ENCODE measurements around the gene GHR. TPM values are rescaled to one million over a fixed set of nuclear protein-coding genes. Genes with fewer than 3 reads are reported as not detected.

Gene GHR
- total and polyA plus RNA-seq, 2 donors (not counting 3 experiments of a cell fraction or from before 2014, with no cell fraction given) = 0.27 to 0.28 TPM

GRCh38 chr5:42749020-42749419, 325.8 kb downstream of the GHR start:
- Histone ChIP-seq H3K27me3 (ENCODE audit: control insufficient read depth in 2 of 2, insufficient read depth in 2 of 2, low read length in 2 of 2) (peaks cover 0 to 2% of the 10 kb centered on the region in 2 experiments), H3K9ac (replicated peaks; ENCODE audit: extremely low read depth, insufficient read depth, low read length) (no peak overlapping the region), H3K9me3 (replicated peaks; ENCODE audit: control insufficient read depth, insufficient read depth, low read length) (no peaks in the 10 kb centered on the region), H3K36me3 (ENCODE audit: control insufficient read depth in 2 of 2, extremely low read depth in 1 of 2, insufficient read depth in 2 of 2, low read length in 2 of 2) (no peaks in the 10 kb centered on the region), H3K4me1 (ENCODE audit: control insufficient read depth, extremely low read depth, insufficient read depth, low read length) (no peaks in the 10 kb centered on the region), H3K4me3 (replicated peaks in 1 of 3; ENCODE audit: insufficient read depth in 1 of 3, low read depth in 1 of 3, low read length in 3 of 3) (no peak overlapping the region), H3K4me2 (ENCODE audit: insufficient read depth, low read length) (no peak overlapping the region), H2AFZ (ENCODE audit: low read depth, low read length) (no peak overlapping the region), H3K9me1 (replicated peaks; ENCODE audit: control insufficient read depth, extremely low read depth, insufficient read depth, low read length) (peaks cover 2% of the 10 kb centered on the region), H3K27ac (ENCODE audit: insufficient read depth, low read depth, low read length) (no peak overlapping the region), H3K79me2 (ENCODE audit: control insufficient read depth, insufficient read depth, low read length) (no peaks in the 10 kb centered on the region), H4K20me1 (replicated peaks; ENCODE audit: control insufficient read depth, extremely low read depth, insufficient read depth, low read length) (no peaks in the 10 kb centered on the region)
- ChIA-PET POLR2A (no interaction called here), CTCF (interaction anchor here (0.7 kb wide), 1 partner anchor 19 kb away, joined by 3 read pairs; no protein-coding TSS in a partner anchor)
- DNase-seq (ENCODE audit: low read depth, low spot score) = no peak
- FAIRE-seq = peak; percentile 21
- intact Hi-C loops (cut with micrococcal nuclease) (loop anchor here (10.0 kb wide), 1 partner anchor 356 kb away; no protein-coding TSS in a partner anchor), dilution Hi-C loops (cut with MboI; ENCODE audit: extremely low pct_ligation_motif_present, low sequenced_read_pairs) (no loop called here)
- TF ChIP-seq, protein P1, sequence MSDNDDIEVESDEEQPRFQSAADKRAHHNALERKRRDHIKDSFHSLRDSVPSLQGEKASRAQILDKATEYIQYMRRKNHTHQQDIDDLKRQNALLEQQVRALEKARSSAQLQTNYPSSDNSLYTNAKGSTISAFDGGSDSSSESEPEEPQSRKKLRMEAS (IDR thresholded peaks at IDR 0.05; ENCODE audit: insufficient read depth, insufficient read length) = no peak
- TF ChIP-seq MYC (IDR thresholded peaks at IDR 0.05; ENCODE audit: low read depth, low read length) = no peak
- TF ChIP-seq EZH2 (IDR thresholded peaks at IDR 0.05; ENCODE audit: borderline replicate concordance, low read depth, low read length, severe bottlenecking) = no peak
- TF ChIP-seq POLR2AphosphoS5 (IDR thresholded peaks at IDR 0.05; ENCODE audit: insufficient read depth, low read depth, low read length) = no peak
- no peak for TF ChIP-seq JUN (IDR thresholded peaks at IDR 0.05; ENCODE audit: borderline replicate concordance, insufficient read depth, insufficient read length, low read depth)
- no peak for TF ChIP-seq GATA2 (IDR thresholded peaks at IDR 0.05; ENCODE audit: insufficient read depth, insufficient read length, low read depth, low read length)
- TF ChIP-seq POLR2A (IDR thresholded peaks at IDR 0.05; ENCODE audit: low read depth, low read length) = no peak
- TF ChIP-seq CTCF (IDR thresholded peaks at IDR 0.05; ENCODE audit: extremely low read depth in 1 of 2, insufficient read depth in 1 of 2, low read depth in 1 of 2, low read length in 2 of 2) = no peak
- no peak for TF ChIP-seq FOS (IDR thresholded peaks at IDR 0.05; ENCODE audit: borderline replicate concordance, insufficient read depth, low read length)
- BruUV-seq (replicated peaks) = no TSS peak
